IMR-90 (cell line): ENCODE data around the gene CACNB2. TPM values are rescaled to one million over a fixed set of nuclear protein-coding genes. Genes with fewer than 3 reads are reported as not detected.

Experiments
- ATAC-seq: fragments of 200-7000 bp; cut with Tn5 transposase; 2 replicates; pipeline ENCODE4 v1.9.1; 2020; ENCODE audit warnings: low read depth, mild to moderate bottlenecking, moderate library complexity
- BruUV-seq: library from RNA; stranded (reverse); fragments of 400-500 nt; replicated peaks from 2 replicates; lab custom pipeline; 2021; lab: Mats Ljungman, UMichigan
- CTCF ChIA-PET: fragments of 300-600 bp; formaldehyde crosslinking; extraction: SDS; loops from one replicate; lab custom pipeline; 2021; ENCODE audit warnings: antibody characterized with exemption; lab: Yijun Ruan, JAX
- POLR2A ChIA-PET: fragments of 300-600 bp; sonication (Branson Sonifier 250); formaldehyde crosslinking; loops from one replicate; lab custom pipeline; 2022; ENCODE audit warnings: antibody characterized with exemption; ENCODE audit not compliant: unreplicated experiment; lab: Charles Lee
- DNase-seq: peaks from one replicate; pipeline ENCODE4 v3.0.0; 2013
- H2AFZ ChIP-seq: replicated peaks from 2 replicates; pipeline ENCODE3; 2013; ENCODE audit warnings: low read length, mild to moderate bottlenecking; ENCODE audit not compliant: poor library complexity
- H2AK5ac ChIP-seq: 2 replicates; pipeline ENCODE4 v1.6.1; 2013; ENCODE audit warnings: low read depth, low read length, inconsistent platforms
- H2AK9ac ChIP-seq: replicated peaks from 2 replicates; pipeline ENCODE3; 2013; ENCODE audit warnings: mild to moderate bottlenecking, low read depth, low read length, moderate library complexity; ENCODE audit not compliant: poor library complexity
- H2BK120ac ChIP-seq: 2 replicates; pipeline ENCODE4 v1.6.1; 2013; ENCODE audit warnings: low read depth, low read length, inconsistent platforms
- H2BK15ac ChIP-seq: 3 replicates; pipeline ENCODE4 v1.6.1; 2013; ENCODE audit warnings: low read depth, low read length, inconsistent platforms
- H2BK20ac ChIP-seq: 2 replicates; pipeline ENCODE4 v1.6.1; 2013; ENCODE audit warnings: low read depth, mild to moderate bottlenecking, inconsistent platforms, low read length, moderate library complexity
- H2BK5ac ChIP-seq: 2 replicates; pipeline ENCODE4 v1.6.1; 2013; ENCODE audit warnings: mild to moderate bottlenecking, low read depth, low read length, inconsistent platforms; ENCODE audit not compliant: poor library complexity, severe bottlenecking
- H3K14ac ChIP-seq: replicated peaks from 2 replicates; pipeline ENCODE4 v1.6.1; 2013; ENCODE audit warnings: low read depth, low read length, inconsistent platforms
- H3K18ac ChIP-seq: 2 replicates; pipeline ENCODE4 v1.6.1; 2013; ENCODE audit warnings: low read depth, low read length, control low read depth
- H3K23ac ChIP-seq: 2 replicates; pipeline ENCODE4 v1.6.1; 2013; ENCODE audit warnings: low read depth, low read length, inconsistent platforms
- H3K27ac ChIP-seq: 2 replicates; pipeline ENCODE4 v1.5.1; 2013; ENCODE audit warnings: mild to moderate bottlenecking, control low read depth, low read length; ENCODE audit not compliant: insufficient read depth
- H3K27me3 ChIP-seq: 2 replicates; pipeline ENCODE4 v1.6.1; 2013; ENCODE audit warnings: low read length; ENCODE audit not compliant: control insufficient read depth, insufficient read depth
- H3K36me3 ChIP-seq: 2 replicates; pipeline ENCODE4 v1.6.1; 2013; ENCODE audit warnings: low read length, mixed read lengths; ENCODE audit not compliant: control insufficient read depth, insufficient read depth
- H3K4ac ChIP-seq: 2 replicates; pipeline ENCODE4 v1.6.1; 2013; ENCODE audit warnings: low read depth, low read length, inconsistent platforms
- H3K4me1 ChIP-seq: 2 replicates; pipeline ENCODE4 v1.6.1; 2013; ENCODE audit warnings: low read length, mixed read lengths; ENCODE audit not compliant: control insufficient read depth, insufficient read depth
- H3K4me2 ChIP-seq: 2 replicates; pipeline ENCODE4 v1.6.1; 2013; ENCODE audit warnings: low read depth, mild to moderate bottlenecking, control low read depth, low read length, moderate library complexity
- H3K4me3 ChIP-seq: 2 replicates; pipeline ENCODE4 v1.5.1; 2013; ENCODE audit warnings: low read depth, mild to moderate bottlenecking, control low read depth, low read length, moderate library complexity; ENCODE audit not compliant: insufficient read depth
- H3K56ac ChIP-seq: 2 replicates; pipeline ENCODE4 v1.6.1; 2013; ENCODE audit warnings: low read length, inconsistent platforms; ENCODE audit not compliant: insufficient read depth; ENCODE audit errors: extremely low read depth
- H3K79me1 ChIP-seq, 2 experiments: 2 replicates each; pipeline ENCODE4 v1.6.1; 2013; ENCODE audit warnings: low read length in 2 of 2, inconsistent platforms in 1 of 2, low read depth in 1 of 2
- H3K9ac ChIP-seq: 2 replicates; pipeline ENCODE4 v1.6.1; 2013; ENCODE audit warnings: low read depth, low read length, control low read depth
- H3K9me1 ChIP-seq: 2 replicates; pipeline ENCODE4 v1.6.1; 2013; ENCODE audit warnings: low read length, inconsistent platforms; ENCODE audit not compliant: insufficient read depth
- H3K9me3 ChIP-seq: 2 replicates; pipeline ENCODE4 v1.6.1; 2013; ENCODE audit warnings: low read length; ENCODE audit not compliant: control insufficient read depth, insufficient read depth
- H4K20me1 ChIP-seq: 2 replicates; pipeline ENCODE4 v1.6.1; 2013; ENCODE audit warnings: low read length, inconsistent platforms; ENCODE audit not compliant: insufficient read depth
- H4K5ac ChIP-seq: 2 replicates; pipeline ENCODE4 v1.6.1; 2013; ENCODE audit warnings: mild to moderate bottlenecking, low read depth, low read length, control low read depth
- H4K8ac ChIP-seq, 2 experiments: 2 replicates each; pipeline ENCODE4 v1.6.1; 2013; ENCODE audit warnings: low read depth in 2 of 2, low read length in 2 of 2, control low read depth in 1 of 2, inconsistent platforms in 1 of 2
- H4K91ac ChIP-seq: 2 replicates; pipeline ENCODE4 v1.6.1; 2013; ENCODE audit warnings: low read depth, low read length, inconsistent platforms; ENCODE audit not compliant: insufficient read depth
- BHLHE40 ChIP-seq: fragments of 150-350 bp; IDR thresholded peaks from 2 replicates; pipeline ENCODE4 v1.6.1; 2016; ENCODE audit warnings: mild to moderate bottlenecking, low read depth, low read length
- MAFK ChIP-seq: IDR thresholded peaks from 2 replicates; pipeline ENCODE4 v1.6.1; 2012; ENCODE audit warnings: low read depth, low read length, improper control_type of control experiment
- MXI1 ChIP-seq: IDR thresholded peaks from 2 replicates; pipeline ENCODE4 v1.6.1; 2012; ENCODE audit warnings: low read depth, mild to moderate bottlenecking, low read length, moderate library complexity, borderline replicate concordance
- POLR2A ChIP-seq: IDR thresholded peaks from 2 replicates; pipeline ENCODE4 v1.6.1; 2012; ENCODE audit warnings: mild to moderate bottlenecking, low read depth, low read length
- RAD21 ChIP-seq: IDR thresholded peaks from 2 replicates; pipeline ENCODE4 v1.6.1; 2012; ENCODE audit warnings: low read length, improper control_type of control experiment
- WGBS, 2 experiments: methylation state at CpG; one replicate each; pipeline versions ENCODE4 v1.1.5 to v1.1.7; 2013; ENCODE audit warnings: missing lambda C conversion rate in 2 of 2; ENCODE audit not compliant: insufficient read length in 1 of 2; ENCODE audit errors: extremely low coverage in 2 of 2; 5-methylcytosine and 5-hydroxymethylcytosine counted together
- dilution Hi-C: fragments of 300-500 bp; cut with HindIII; formaldehyde crosslinking; loops from one replicate; pipeline ENCODE4 v1.14.3; 2018; ENCODE audit warnings: low sequenced_read_pairs; ENCODE audit not compliant: unreplicated experiment
- in situ Hi-C: fragments of 300-500 bp; cut with MboI; formaldehyde crosslinking; loops from 3 replicates; pipeline ENCODE4 v1.14.3; 2019; ENCODE audit warnings: low sequenced_read_pairs, inconsistent platforms, mixed read lengths
- intact Hi-C: fragments of 100-400 bp; cut with micrococcal nuclease; formaldehyde crosslinking; loops from 2 replicates; pipeline ENCODE4 v1.10.0; 2022
- polyA plus RNA-seq, 3 experiments: library from polyadenylated mRNA; depleted of rRNA; stranded (reverse); fragments of >200 nt; gene quantifications; 2 replicates each; pipeline ENCODE4 v1.2.3, GENCODE V29; 2012; ENCODE audit warnings: low replicate concordance in 1 of 3
- total RNA-seq: library from RNA; depleted of rRNA; stranded (reverse); fragments of >200 nt; gene quantifications from 2 replicates; pipeline ENCODE4 v1.2.3, GENCODE V29; 2012

Gene CACNB2
- total and polyA plus RNA-seq, 2 of the 4 experiments (the other 2 are of a cell fraction): 0.36 TPM

DNA sequence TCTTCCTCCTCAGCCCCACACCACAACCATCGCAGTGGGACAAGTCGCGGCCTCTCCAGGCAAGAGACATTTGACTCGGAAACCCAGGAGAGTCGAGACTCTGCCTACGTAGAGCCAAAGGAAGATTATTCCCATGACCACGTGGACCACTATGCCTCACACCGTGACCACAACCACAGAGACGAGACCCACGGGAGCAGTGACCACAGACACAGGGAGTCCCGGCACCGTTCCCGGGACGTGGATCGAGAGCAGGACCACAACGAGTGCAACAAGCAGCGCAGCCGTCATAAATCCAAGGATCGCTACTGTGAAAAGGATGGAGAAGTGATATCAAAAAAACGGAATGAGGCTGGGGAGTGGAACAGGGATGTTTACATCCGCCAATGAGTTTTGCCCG, 399.1 kb downstream of the CACNB2 start:
- in situ Hi-C loops (loop anchor here (5.0 kb wide), 1 partner anchor 43 kb away; no protein-coding TSS in a partner anchor), dilution Hi-C loops (no loop called here), intact Hi-C loops (no loop called here)
- no peak overlapping the region for H3K14ac ChIP-seq
- H2AK9ac ChIP-seq: no peak overlapping the region
- H3K4me2 ChIP-seq: no peak overlapping the region
- H4K91ac ChIP-seq: no peak overlapping the region
- H3K36me3 ChIP-seq: peaks cover 12% of the 10 kb centered on the region
- no peak overlapping the region for H2BK5ac ChIP-seq
- H3K27ac ChIP-seq: no peak overlapping the region
- no peaks in the 10 kb centered on the region for H4K20me1 ChIP-seq
- H2AFZ ChIP-seq: no peak overlapping the region
- no peak overlapping the region for H2BK120ac ChIP-seq
- 88% methylated on average over 9 of the region's 22 CpGs; no CpG with 5 or more reads in 1 of the 2 experiments for WGBS, 2 experiments
- H3K23ac ChIP-seq: no peak overlapping the region
- DNase-seq (no peak), ATAC-seq (no peak)
- H3K4me3 ChIP-seq: no peak overlapping the region
- H3K79me1 ChIP-seq: no peaks in the 10 kb centered on the region
- H4K5ac ChIP-seq: no peak overlapping the region
- no peaks in the 10 kb centered on the region for H3K9me3 ChIP-seq
- H3K9me1 ChIP-seq: no peaks in the 10 kb centered on the region
- no peak overlapping the region for H2BK20ac ChIP-seq
- H3K9ac ChIP-seq: no peak overlapping the region
- no peak for TF ChIP-seq POLR2A
- TF ChIP-seq MXI1: no peak
- TF ChIP-seq MAFK: no peak
- TF ChIP-seq RAD21: no peak
- TF ChIP-seq BHLHE40: no peak
- ChIA-PET CTCF (no interaction called here), POLR2A (no interaction called here)
- no peak overlapping the region for H4K8ac ChIP-seq
- H3K4me1 ChIP-seq: peaks cover 4% of the 10 kb centered on the region
- H3K18ac ChIP-seq: no peak overlapping the region
- no peak overlapping the region for H2AK5ac ChIP-seq
- H2BK15ac ChIP-seq: no peak overlapping the region
- no peaks in the 10 kb centered on the region for H3K27me3 ChIP-seq
- H3K4ac ChIP-seq: no peak overlapping the region
- no TSS peak for BruUV-seq
- H3K56ac ChIP-seq: no peak overlapping the region
